HCT116 (cell line): ENCODE data around the gene PSG2. TPM values are rescaled to one million over a fixed set of nuclear protein-coding genes. Genes with fewer than 3 reads are reported as not detected.
"Not testable (repeated sequence)": the region's sequence is repeated elsewhere in the genome, so short reads cannot be mapped to it uniquely, and the experiment has no call there.

ENCODE experiments used
- ATAC-seq: fragments of 200-7000 bp; cut with Tn5 transposase; 2 replicates; pipeline ENCODE4 v1.9.1; 2020; ENCODE audit warnings: mild to moderate bottlenecking, moderate library complexity
- BruUV-seq: library from RNA; stranded (reverse); fragments of 400-500 nt; replicated peaks from 2 replicates; lab custom pipeline; 2021; lab: Mats Ljungman, UMichigan
- CTCF ChIA-PET: fragments of 300-600 bp; sonication (Branson Sonifier 250); formaldehyde crosslinking; loops from one replicate; lab custom pipeline; 2021; ENCODE audit warnings: antibody characterized with exemption; lab: Charles Lee
- POLR2A ChIA-PET: fragments of 300-600, 350-600 bp; sonication (Branson Sonifier 250); formaldehyde crosslinking; loops from one replicate; lab custom pipeline; 2021; ENCODE audit warnings: antibody characterized with exemption; lab: Charles Lee
- RAD21 ChIA-PET, 2 experiments: fragments of 300-600 bp; sonication (Branson Sonifier 250); formaldehyde crosslinking; loops; one replicate each; lab custom pipeline; 2023; ENCODE audit warnings: low total read pairs in 2 of 2; ENCODE audit not compliant: uncharacterized antibody in 2 of 2, unreplicated experiment in 2 of 2, low non-redundant PET in 1 of 2; lab: Charles Lee
- DNase-seq: peaks from one replicate; pipeline ENCODE4 v3.0.0-alpha.2; 2010; ENCODE audit warnings: low read depth, low spot score
- H2AFZ ChIP-seq: fragments of 200-600 bp; shearing (Covaris generic), sonication (generic); 2 replicates; pipeline ENCODE4 v1.6.1; 2017; ENCODE audit warnings: low read depth, mixed run types, mixed read lengths, antibody characterized with exemption, low read length; ENCODE audit not compliant: poor library complexity, severe bottlenecking
- H3K27ac ChIP-seq: 2 replicates; pipeline ENCODE4 v1.5.1; 2012; ENCODE audit warnings: low read depth, low read length
- H3K27me3 ChIP-seq: fragments of 200-600 bp; sonication (generic); 2 replicates; pipeline ENCODE4 v1.6.1; 2016; ENCODE audit warnings: mixed run types, low read length, mixed read lengths; ENCODE audit not compliant: insufficient read depth
- H3K36me3 ChIP-seq, 2 experiments: fragments of 200-500 bp in 1 of 2; fragments of 200-600 bp in 1 of 2; sonication (Bioruptor generic) in 1 of 2; sonication (generic) in 1 of 2; 2 replicates each; pipeline versions ENCODE4 v1.5.1 to v1.6.1; 2014 to 2016; ENCODE audit warnings: low read length in 2 of 2, inconsistent platforms in 1 of 2, mixed read lengths in 1 of 2, mixed run types in 1 of 2; ENCODE audit not compliant: insufficient read depth in 2 of 2, control insufficient read depth in 1 of 2
- H3K4me1 ChIP-seq, 2 experiments: fragments of 200-600 bp in 1 of 2; sonication (generic) in 1 of 2; 2 replicates each; pipeline versions ENCODE4 v1.5.1 to v1.6.1; 2012 to 2017; ENCODE audit warnings: low read length in 2 of 2, inconsistent platforms in 1 of 2, mild to moderate bottlenecking in 1 of 2, mixed read lengths in 1 of 2, mixed run types in 1 of 2, moderate library complexity in 1 of 2; ENCODE audit not compliant: insufficient read depth in 2 of 2, control insufficient read depth in 1 of 2
- H3K4me2 ChIP-seq: fragments of 200-600 bp; sonication (generic); 2 replicates; pipeline ENCODE4 v1.6.1; 2017; ENCODE audit warnings: mixed run types, low read length, mixed read lengths
- H3K4me3 ChIP-seq, 2 experiments: fragments of 200-600 bp in 1 of 2; sonication (generic) in 1 of 2; replicated peaks in 1 of 2; 2 replicates each; pipeline ENCODE4 v1.5.1; 2011 to 2016; ENCODE audit warnings: low read length in 2 of 2, control low read depth in 1 of 2, low read depth in 1 of 2, mild to moderate bottlenecking in 1 of 2, mixed read lengths in 1 of 2, mixed run types in 1 of 2
- H3K79me2 ChIP-seq: fragments of 200-600 bp; sonication (generic); 2 replicates; pipeline ENCODE4 v1.6.1; 2017; ENCODE audit warnings: mild to moderate bottlenecking, mixed run types, low read length, moderate library complexity, mixed read lengths; ENCODE audit not compliant: insufficient read depth
- H3K9ac ChIP-seq: fragments of 200-600 bp; sonication (generic); 2 replicates; pipeline ENCODE4 v1.6.1; 2016; ENCODE audit warnings: low read length, mixed read lengths
- H3K9me2 ChIP-seq: fragments of 200-600 bp; sonication (generic), shearing (Covaris generic); 2 replicates; pipeline ENCODE4 v1.6.1; 2017; ENCODE audit warnings: mixed run types, mild to moderate bottlenecking, moderate library complexity; ENCODE audit not compliant: insufficient read depth
- H3K9me3 ChIP-seq, 2 experiments: fragments of 200-500 bp in 1 of 2; fragments of 200-600 bp in 1 of 2; sonication (Bioruptor generic) in 1 of 2; sonication (generic) in 1 of 2; 2 replicates each; pipeline ENCODE4 v1.6.1; 2014 to 2017; ENCODE audit warnings: low read length in 2 of 2, mixed read lengths in 2 of 2, inconsistent platforms in 1 of 2, low read depth in 1 of 2, mild to moderate bottlenecking in 1 of 2, mixed run types in 1 of 2, moderate library complexity in 1 of 2; ENCODE audit not compliant: control insufficient read depth in 1 of 2, insufficient read depth in 1 of 2
- H4K20me1 ChIP-seq: fragments of 200-600 bp; sonication (generic), shearing (Covaris generic); 2 replicates; pipeline ENCODE4 v1.6.1; 2017; ENCODE audit warnings: mixed run types, mild to moderate bottlenecking, moderate library complexity; ENCODE audit not compliant: insufficient read depth
- ATF3 ChIP-seq: IDR thresholded peaks from 2 replicates; pipeline ENCODE4 v1.6.1; 2012
- CBX3 ChIP-seq: IDR thresholded peaks from 2 replicates; pipeline ENCODE4 v1.6.1; 2012; ENCODE audit warnings: low read depth
- CEBPB ChIP-seq: IDR thresholded peaks from 2 replicates; pipeline ENCODE4 v1.6.1; 2012; ENCODE audit warnings: low read depth
- EGR1 ChIP-seq: IDR thresholded peaks from 2 replicates; pipeline ENCODE4 v1.6.1; 2012; ENCODE audit warnings: low read depth
- ELF1 ChIP-seq: IDR thresholded peaks from 2 replicates; pipeline ENCODE4 v1.6.1; 2012; ENCODE audit warnings: low read depth, borderline replicate concordance
- EZH2 ChIP-seq: fragments of 200-600 bp; sonication (generic); IDR thresholded peaks from 2 replicates; pipeline ENCODE4 v1.6.1; 2017; ENCODE audit warnings: antibody characterized with exemption, mixed run types
- FOSL1 ChIP-seq: IDR thresholded peaks from 2 replicates; pipeline ENCODE4 v1.6.1; 2012; ENCODE audit warnings: low read depth
- JUND ChIP-seq: IDR thresholded peaks from 2 replicates; pipeline ENCODE4 v1.6.1; 2012
- MAX ChIP-seq: IDR thresholded peaks from 2 replicates; pipeline ENCODE4 v1.6.1; 2012
- POLR2A ChIP-seq: IDR thresholded peaks from 2 replicates; pipeline ENCODE4 v1.7.0; 2011; ENCODE audit warnings: borderline replicate concordance; ENCODE audit not compliant: insufficient read depth, insufficient read length; ENCODE audit errors: extremely low read depth
- POLR2AphosphoS5 ChIP-seq: IDR thresholded peaks from 2 replicates; pipeline ENCODE4 v1.6.1; 2011; ENCODE audit warnings: mild to moderate bottlenecking, low read depth, low read length, moderate library complexity
- RAD21 ChIP-seq: IDR thresholded peaks from 2 replicates; pipeline ENCODE4 v1.6.1; 2012; ENCODE audit warnings: low read depth, mild to moderate bottlenecking
- REST ChIP-seq: IDR thresholded peaks from 2 replicates; pipeline ENCODE4 v1.6.1; 2012; ENCODE audit warnings: low read depth
- SIN3A ChIP-seq: IDR thresholded peaks from 2 replicates; pipeline ENCODE4 v1.6.1; 2012; ENCODE audit warnings: low read depth
- SP1 ChIP-seq: IDR thresholded peaks from 2 replicates; pipeline ENCODE4 v1.6.1; 2012; ENCODE audit warnings: low read depth
- YY1 ChIP-seq: IDR thresholded peaks from 2 replicates; pipeline ENCODE4 v1.6.1; 2011; ENCODE audit warnings: low read length, low read depth, moderate library complexity, mild to moderate bottlenecking; ENCODE audit not compliant: insufficient replicate concordance; ENCODE audit errors: extremely low read depth
- ZBTB33 ChIP-seq: IDR thresholded peaks from 2 replicates; pipeline ENCODE4 v1.6.1; 2011; ENCODE audit warnings: mild to moderate bottlenecking, low read length, moderate library complexity; ENCODE audit not compliant: insufficient replicate concordance; ENCODE audit errors: extremely low read depth
- ZFX ChIP-seq: fragments of 450-650 bp; IDR thresholded peaks from 2 replicates; pipeline ENCODE4 v1.6.1; 2017
- ZNF274 ChIP-seq: fragments of 200-500 bp; sonication (Bioruptor generic); IDR thresholded peaks from 2 replicates; pipeline ENCODE4 v1.6.1; 2014; ENCODE audit warnings: mild to moderate bottlenecking, low read depth, low read length, inconsistent platforms
- intact Hi-C: fragments of 100-400 bp; cut with micrococcal nuclease; formaldehyde crosslinking; loops from 2 replicates; pipeline ENCODE4 v1.10.0; 2022
- total RNA-seq: library from RNA; stranded (reverse); gene quantifications from one replicate; pipeline ENCODE4 v1.2.1, GENCODE V29; 2021; ENCODE audit not compliant: unreplicated experiment

Gene PSG2
- total RNA-seq, 1 experiment from 2014 or later = not detected

- H3K4me2 ChIP-seq = no peak overlapping the region
- no peak overlapping the region for H3K9ac ChIP-seq
- H3K27me3 ChIP-seq = no peaks in the 10 kb centered on the region
- H3K4me1 ChIP-seq = peaks cover 0 to 5% of the 10 kb centered on the region in 2 experiments; a peak in 1 of 4 replicates
- H2AFZ ChIP-seq = no peak overlapping the region
- ChIA-PET POLR2A (no interaction called here), RAD21 (no interaction called here), CTCF (no interaction called here)
- intact Hi-C loops = no loop called here
- no peaks in the 10 kb centered on the region for H3K79me2 ChIP-seq
- TF ChIP-seq SP1 (no peak), POLR2AphosphoS5 (no peak), ZBTB33 (no peak), RAD21 (no peak), ELF1 (no peak), YY1 (no peak), CBX3 (no peak), CEBPB (no peak), REST (no peak), SIN3A (no peak), ATF3 (no peak), ZNF274 (no peak), FOSL1 (no peak), EZH2 (no peak), MAX (no peak), POLR2A (no peak), EGR1 (no peak), JUND (no peak), ZFX (no peak)
- no peak overlapping the region for H3K4me3 ChIP-seq
- no peaks in the 10 kb centered on the region for H3K9me3 ChIP-seq
- H3K27ac ChIP-seq = no peak overlapping the region
- DNase-seq (no peak), ATAC-seq (no peak)
- H4K20me1 ChIP-seq = no peaks in the 10 kb centered on the region
- no TSS peak for BruUV-seq
- no peaks in the 10 kb centered on the region for H3K36me3 ChIP-seq
- no peaks in the 10 kb centered on the region for H3K9me2 ChIP-seq
Measured at GRCh38 chr19:43078311-43078710, 4.2 kb downstream of the PSG2 start.

- H3K27ac ChIP-seq, H4K20me1 ChIP-seq, H3K4me1 ChIP-seq, POLR2A ChIA-PET, DNase-seq, BruUV-seq, H2AFZ ChIP-seq, CTCF ChIA-PET, H3K79me2 ChIP-seq, H3K9me3 ChIP-seq, H3K4me3 ChIP-seq, H3K36me3 ChIP-seq, ATAC-seq, H3K9me2 ChIP-seq, H3K9ac ChIP-seq, RAD21 ChIA-PET, H3K27me3 ChIP-seq, intact Hi-C loops, H3K4me2 ChIP-seq: not testable (repeated sequence)
Measured at GRCh38 chr19:43077881-43078280, 4.6 kb downstream of the PSG2 start.
